NCI-H774 (cell line): ENCODE results near the gene SULT1C2.
A peak's percentile ranks its signal among the peaks of the same experiment; 100 is the strongest.
"Not testable (repeated sequence)": the region's sequence is repeated elsewhere in the genome, so short reads cannot be mapped to it uniquely, and the experiment has no call there.

Experiments used
- DNase-seq: peaks from one replicate; lab custom pipeline; 2025; lab: John Stamatoyannopoulos, UW

Gene SULT1C2

DNA sequence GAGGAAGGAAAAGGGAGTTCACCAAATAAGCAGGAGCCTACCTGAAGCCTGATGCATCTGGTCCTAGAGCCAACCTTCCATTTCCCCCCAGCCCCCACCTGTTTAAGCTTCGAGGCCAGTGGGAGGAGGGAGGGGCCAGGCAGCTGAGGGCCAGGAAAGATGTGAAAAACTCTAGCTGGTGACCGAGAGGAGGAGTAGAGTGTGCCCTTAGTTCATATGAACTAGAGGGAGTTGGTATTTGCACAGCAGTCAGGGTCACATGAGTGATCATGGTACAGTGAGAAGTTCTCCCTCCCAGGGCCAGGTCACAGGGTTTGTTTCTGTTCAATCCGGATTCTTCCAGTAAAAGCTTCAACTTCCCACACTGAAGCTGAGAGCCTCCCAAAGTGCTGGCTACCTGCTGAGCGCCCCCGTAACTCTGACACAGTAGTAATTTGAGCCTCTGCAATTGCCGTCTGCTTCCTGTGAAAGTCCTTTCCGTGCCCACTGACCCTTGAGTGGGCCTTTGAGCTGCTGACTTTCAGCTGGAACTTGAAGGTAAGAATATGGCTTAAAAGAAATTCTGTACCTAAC, at the start of gene SULT1C2:
TSS of gene SULT1C2 (plus strand) at position 362 of the 573 bp plus-strand sequence. CDS start 4,773 bp downstream, outside the sequence.
- peak; percentile 45 for DNase-seq

DNA sequence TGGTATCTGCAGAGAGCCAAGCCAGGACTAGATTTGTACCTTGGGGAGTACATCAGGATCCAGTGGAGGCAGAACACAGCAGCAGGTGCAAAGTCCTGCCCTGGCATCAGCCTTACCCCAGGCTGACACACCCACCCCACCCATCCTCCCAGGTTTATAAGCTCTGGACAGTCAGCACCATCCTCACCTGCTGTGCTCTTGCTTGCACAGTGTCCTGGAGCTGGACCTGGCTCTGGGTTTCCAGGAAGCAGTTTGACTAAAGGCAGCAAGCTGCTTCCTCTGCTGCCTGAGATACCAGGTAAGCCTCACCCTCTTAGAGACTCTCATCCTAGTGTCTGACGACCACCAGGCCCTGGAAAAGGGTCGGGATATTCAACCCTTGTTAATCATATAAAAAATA, 48.9 kb upstream of the SULT1C2 start, which contains the start of gene SULT1C3:
TSS of gene SULT1C3 (plus strand) at position 183 of the 400 bp plus-strand sequence. CDS start 7,227 bp downstream, outside the sequence.
- DNase-seq = no peak

- no peak for DNase-seq
Measured at GRCh38 chr2:108240966-108241365, 47.7 kb upstream of the SULT1C2 start.

- no peak for DNase-seq
Measured at GRCh38 chr2:108243566-108243965, 45.1 kb upstream of the SULT1C2 start.

DNA sequence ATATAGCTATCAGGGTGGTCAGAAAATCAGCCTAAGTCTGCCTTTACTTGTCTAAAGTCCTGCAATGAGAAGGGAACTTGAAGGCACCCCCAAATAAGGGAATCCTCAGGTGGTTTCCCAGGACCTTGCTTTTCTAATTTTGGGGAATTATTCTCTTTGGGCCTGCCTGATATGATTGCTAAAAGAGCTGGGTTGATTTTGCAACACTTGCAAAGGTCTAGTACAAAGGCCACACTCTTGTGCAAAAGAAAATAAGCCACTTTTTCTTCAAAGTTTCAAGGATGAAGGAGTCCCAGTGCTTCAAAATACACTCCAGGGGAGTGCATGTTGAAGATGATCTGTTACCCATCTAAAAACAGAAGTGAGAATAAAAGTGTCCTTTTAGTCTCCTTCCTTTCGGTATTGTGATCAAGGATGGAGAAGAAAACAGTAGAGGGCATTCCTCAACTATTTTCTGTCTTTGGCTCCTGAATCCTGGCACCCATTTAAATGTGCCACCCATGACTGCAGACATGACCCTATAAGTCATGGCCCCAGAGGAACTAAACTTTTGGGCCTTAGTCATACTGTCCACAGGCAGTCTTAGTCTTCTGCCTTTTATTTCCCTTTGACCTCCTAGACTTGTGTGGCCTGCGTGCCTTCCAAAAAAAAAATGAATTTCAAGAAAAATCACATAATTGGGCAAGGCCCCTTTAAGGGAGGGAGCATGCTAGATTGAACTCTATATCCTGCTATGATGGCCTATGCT, 43.9 kb upstream of the SULT1C2 start:
- no peak for DNase-seq

- no peak for DNase-seq
Measured at GRCh38 chr2:108253106-108253505, 35.6 kb upstream of the SULT1C2 start.

DNA sequence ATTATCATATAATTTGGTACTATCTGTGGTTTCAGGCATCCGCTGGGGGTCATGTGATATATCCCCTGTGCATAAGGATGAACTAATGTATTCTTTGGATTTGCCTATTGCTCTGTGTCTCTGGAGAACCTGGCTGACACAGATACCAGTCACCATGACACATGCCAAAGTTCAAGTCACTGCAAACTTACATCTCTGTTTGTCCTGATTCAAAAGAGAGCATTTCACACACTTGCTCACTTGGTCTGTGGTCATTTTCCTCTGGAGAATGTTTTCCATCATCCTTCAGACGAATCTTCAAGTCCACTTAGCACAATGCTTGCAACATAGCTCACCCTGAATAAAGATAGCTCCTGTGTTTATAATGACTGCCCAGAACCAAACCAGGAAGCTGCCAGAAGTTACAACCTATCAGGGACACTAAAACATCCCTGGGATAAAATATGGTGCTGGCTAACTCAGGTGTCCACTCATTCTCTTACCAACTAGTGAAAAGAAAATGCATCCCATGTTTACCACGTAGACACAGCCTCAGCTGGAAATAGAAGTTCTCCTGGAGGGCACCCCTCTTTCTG, 30.9 kb upstream of the SULT1C2 start:
- no peak for DNase-seq

- DNase-seq = no peak
Measured at GRCh38 chr2:108260773-108261172, 27.9 kb upstream of the SULT1C2 start.

GRCh38 chr2:108262036-108262435, 26.7 kb upstream of the SULT1C2 start:
- DNase-seq = no peak

- DNase-seq = no peak
Measured at GRCh38 chr2:108263401-108263800, 25.3 kb upstream of the SULT1C2 start.

DNA sequence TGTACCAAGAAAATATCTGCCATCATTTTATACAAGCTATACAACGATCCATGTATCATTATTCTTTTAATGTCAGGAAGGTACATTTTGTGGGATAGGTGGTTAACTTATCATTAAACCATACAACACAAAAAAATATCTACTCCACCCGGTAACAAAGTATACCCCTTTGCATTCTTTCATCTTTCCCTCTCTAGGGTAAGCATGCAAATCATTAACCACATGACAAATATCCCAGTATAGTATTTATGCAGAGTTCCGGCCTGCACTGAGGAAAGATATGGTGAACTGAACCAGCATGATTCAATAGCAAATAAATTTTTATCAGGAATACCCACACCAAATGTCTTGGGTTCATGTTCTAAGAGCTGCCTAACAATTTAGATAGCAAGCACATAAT, 22.5 kb upstream of the SULT1C2 start:
- no peak for DNase-seq

DNA sequence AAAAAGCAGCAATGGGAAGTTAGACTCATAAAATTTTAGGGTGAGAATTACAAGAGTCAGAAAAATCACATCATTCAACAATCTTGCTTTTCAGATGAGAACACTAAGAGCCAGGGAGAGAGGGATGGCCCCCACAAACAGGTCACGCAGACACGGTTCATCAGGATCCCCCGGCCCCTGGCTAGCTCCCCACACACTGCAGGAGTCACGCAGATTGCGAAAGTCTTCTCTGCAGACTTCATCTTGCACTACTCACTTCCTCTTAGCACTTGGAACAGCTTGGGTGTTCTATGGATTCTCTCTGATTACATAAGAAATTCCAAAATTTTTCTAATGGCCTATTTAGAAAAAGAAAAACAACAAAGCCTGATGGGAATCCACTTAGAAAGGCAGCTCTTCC, 21.6 kb upstream of the SULT1C2 start:
- DNase-seq = no peak

- no peak for DNase-seq
Measured at GRCh38 chr2:108268001-108268400, 20.7 kb upstream of the SULT1C2 start.

DNA sequence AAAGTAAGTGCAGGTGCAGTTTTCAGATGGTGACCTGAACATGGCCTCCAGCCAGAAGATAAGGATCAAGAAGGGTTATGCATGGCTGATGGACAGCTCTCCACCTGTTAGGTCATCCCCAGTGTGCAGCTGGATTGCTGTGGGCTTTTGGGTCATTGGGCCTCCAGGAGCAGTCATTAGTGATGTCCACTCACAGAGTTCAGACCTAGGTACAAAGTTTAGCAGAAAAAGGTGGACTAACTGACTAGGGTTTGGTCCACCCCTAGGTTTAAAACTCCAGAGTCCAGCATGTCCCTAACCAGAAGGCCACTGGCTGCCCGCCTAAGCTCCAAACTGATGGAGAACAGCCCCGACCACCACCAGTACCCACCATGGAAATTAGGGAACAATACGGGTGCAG, 18.3 kb upstream of the SULT1C2 start:
- DNase-seq = no peak

DNA sequence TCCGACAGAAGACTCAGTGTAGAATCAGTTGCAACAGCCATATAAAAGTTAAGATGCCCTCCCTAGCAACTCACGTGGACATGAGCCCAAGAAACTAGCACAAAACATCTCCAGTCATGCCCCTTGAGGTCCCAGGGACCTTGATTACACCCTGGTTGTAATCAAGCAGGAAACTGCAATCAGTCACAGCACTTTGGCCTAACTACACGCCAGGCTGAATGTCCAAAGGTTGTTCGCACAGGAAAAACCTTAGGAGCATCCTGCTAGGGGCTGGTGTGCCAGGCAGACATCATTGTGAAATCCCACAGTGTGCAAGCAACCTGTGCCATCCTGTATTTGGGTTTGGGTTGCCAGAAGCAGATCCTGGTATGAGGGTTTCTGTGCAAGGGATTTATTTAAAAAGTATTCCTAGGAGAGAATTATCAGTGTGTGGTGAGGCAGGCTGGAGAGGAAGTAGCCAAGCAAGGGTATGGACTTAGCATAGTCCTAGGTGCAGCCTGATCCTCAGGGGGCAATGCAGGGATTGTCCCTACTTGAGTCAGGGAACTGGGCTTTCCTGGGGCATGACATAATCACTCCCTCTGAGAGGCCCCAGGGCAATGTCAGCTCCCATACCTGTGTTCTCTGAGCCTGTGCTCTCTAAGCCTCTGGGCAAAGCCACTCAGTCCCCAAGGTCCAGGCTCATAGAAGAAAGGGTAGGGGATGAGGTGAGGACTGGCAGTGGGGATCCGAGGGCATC, 17.8 kb upstream of the SULT1C2 start:
- DNase-seq = no peak

GRCh38 chr2:108271691-108272253, 16.9 kb upstream of the SULT1C2 start:
- no peak for DNase-seq

DNA sequence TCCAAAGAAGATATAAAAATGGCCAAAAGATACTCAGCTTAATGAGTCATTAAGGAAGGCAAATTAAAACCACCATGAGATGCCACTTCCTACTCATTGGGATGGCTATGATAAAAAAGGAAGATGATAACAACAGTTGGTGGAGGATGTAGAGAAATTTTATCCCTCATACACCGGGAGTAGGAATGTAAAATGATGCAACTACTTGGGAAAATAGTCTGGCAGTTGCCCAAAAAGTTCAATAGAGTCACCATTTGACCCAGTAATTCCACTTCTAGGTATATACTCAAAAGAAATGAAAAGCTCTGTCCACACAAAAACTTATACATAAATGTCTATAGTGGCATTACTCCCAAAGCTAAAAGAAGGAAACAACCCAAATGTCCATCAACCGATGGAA, 10.1 kb upstream of the SULT1C2 start:
- DNase-seq = no peak

- no peak for DNase-seq
Measured at GRCh38 chr2:108279468-108279867, 9.2 kb upstream of the SULT1C2 start.

DNA sequence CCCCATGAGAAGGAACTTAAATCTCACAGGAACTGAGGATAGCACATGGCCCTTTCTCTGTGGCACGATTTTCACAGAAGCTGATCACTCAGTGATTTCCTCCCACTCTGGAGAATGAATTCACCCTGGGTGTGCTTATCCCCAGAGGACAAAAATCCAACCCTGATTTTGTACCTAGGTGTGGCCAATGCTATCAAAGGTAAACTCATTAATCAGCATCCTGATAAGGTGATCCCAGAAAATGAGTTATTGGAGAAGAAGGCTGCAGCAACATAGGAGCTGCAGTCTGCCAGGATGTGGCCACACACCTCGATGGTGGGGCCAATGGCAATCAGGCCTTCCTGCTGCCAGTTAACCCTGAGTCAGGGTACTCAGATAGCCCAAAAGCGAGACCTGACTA, 8.2 kb upstream of the SULT1C2 start:
- no peak for DNase-seq

DNA sequence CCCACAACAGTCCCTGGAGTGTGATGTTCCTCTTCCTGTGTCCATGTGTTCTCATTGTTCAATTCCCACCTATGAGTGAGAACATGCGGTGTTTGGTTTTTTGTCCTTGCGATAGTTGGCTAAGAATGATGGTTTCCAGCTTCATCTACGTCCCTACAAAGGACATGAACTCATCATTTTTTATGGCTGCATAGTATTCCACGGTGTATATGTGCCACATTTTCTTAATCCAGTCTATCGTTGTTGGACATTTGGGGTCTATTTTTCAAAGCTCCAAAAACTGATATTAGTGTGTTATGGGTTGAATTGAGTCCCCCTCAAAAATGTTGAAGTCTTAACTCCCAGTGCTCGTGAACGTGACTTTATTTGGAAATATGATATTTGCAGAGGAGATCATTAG, 4.1 kb upstream of the SULT1C2 start:
- DNase-seq = not testable (repeated sequence)

GRCh38 chr2:108285616-108286015, 3.1 kb upstream of the SULT1C2 start:
- no peak for DNase-seq

- no peak for DNase-seq
Measured at GRCh38 chr2:108287169-108287568, 1.5 kb upstream of the SULT1C2 start.
